Skin of body (tissue), 2 donors: ENCODE measurements around the gene ZNF562. TPM values are rescaled to one million over a fixed set of nuclear protein-coding genes. Genes with fewer than 3 reads are reported as not detected.
"Not testable (repeated sequence)": the region's sequence is repeated elsewhere in the genome, so short reads cannot be mapped to it uniquely, and the experiment has no call there.

ENCODE experiments used
- DNase-seq: peaks from one replicate; lab custom pipeline; 2025; lab: John Stamatoyannopoulos, UW
- total RNA-seq: library from RNA; depleted of rRNA; stranded (reverse); fragments of >200 nt; gene quantifications from one replicate; pipeline ENCODE4 v1.2.3, GENCODE V29; 2014

ZNF562 gene
- total RNA-seq, result 30.4 TPM

DNA sequence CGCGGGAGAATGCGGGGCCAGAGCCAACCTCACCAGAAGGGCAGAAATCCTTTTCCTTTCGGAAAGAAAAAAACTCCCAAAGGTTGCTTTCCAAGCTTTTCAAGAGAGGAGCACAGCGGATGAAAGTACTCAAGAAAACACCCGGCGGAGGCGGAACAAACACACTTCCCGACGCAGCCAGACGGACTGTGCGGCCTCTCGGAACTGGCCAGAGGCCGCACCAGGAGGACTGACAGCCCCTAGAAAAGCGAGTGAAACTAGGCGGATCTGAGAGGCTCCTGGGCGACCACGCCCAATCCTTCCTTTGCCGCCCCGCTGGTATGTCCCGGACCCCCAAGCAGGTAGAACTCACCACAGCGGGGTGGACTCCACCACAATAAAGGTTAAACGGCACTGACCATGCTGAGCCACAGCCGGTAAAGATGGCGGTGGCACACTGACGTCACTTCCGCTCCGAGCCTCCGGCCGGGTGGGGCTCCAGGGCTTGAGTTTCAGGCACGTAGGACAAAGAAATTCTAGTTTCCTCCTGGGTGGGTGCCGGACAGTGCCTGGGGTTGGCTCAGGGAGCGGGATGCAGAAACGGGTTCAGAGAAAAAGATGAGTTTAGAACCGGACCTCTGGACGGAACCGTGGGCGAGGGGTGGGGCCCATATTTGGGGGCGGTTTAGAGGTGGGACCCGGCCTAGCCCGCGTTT lies at the start of gene ZNF562:
Gene ZNF562 (minus strand): TSS at position 438 of the 695 bp plus-strand sequence. CDS start 14,356 bp downstream, outside the sequence.
- DNase-seq, result peak; percentile 75

DNA sequence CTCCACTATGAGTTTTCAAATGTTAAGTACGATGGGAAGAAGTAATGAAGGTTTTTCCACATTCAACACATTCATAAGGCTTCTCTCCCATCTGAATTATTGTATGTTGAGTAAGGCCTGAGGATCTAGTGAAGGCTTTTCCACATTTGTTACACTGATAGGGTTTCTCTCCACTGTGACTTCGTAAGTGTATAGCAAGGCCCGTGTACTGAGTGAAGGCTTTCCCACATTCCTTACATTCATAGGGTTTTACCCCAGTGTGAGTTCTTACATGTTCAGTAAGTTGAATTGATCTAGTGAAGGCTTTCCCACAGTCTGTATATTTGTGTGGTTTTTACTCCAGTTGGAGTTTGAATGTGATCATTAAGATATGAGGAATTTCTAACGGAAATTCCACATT lies 49.3 kb upstream of the ZNF562 start:
- no peak for DNase-seq

DNA sequence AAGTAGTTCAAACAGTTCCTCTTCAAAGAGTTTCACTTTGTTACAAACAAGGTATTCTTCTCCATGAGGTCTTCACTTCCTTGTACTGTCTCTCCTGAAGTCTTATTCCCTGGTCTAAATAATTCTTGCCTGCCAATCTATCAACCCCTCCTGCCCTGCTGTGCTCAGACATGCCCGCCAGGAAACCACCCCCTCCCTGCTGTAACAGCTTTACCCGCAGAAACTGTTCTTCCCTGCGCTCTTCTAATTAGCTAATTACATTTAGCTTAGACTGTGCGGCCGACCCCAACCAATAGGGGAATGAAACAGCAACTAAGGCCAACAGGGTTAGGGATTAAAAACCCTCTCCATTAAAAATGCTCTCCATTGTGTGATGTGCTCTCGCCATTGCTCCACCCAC lies 47.0 kb upstream of the ZNF562 start:
- DNase-seq, result no peak

DNA sequence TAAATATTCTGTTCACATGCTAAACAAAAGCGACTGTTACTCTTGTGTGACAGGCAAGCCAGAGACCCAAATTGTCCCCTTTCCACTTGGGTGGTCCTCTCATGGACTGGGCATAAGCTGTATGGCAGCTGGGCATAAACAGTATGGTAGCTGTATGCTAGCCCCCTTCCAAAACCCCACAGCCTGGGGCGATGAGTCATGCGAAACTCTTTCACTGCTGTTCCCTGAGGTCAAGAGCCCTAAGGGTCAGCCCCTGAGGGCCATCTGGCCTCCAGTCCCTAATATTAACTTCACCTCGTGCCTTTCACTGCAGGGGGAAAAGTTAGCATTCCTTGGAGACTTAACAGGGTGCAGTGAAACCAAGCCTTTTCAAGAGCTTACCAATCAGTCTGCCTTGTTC lies 45.6 kb upstream of the ZNF562 start:
- no peak for DNase-seq

DNA sequence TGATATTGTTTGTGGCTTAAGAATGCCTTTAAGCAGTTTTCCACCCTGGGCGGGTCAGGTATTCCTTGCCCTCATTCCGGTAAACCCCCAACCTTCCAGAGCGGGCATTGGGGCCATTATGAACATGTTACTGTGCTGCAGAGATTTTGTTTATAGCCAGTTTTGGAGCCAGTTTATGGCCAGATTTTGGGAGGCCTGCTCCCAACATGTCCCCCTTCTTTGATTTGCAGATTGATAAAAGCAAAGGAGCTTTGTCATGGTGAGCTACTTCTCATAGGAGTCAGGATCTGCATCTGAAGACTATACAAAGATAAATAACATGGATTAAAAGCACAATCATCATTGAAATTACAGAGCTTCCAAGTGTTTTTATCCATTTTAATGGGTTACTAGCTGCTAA lies 36.9 kb upstream of the ZNF562 start:
- no peak for DNase-seq

DNA sequence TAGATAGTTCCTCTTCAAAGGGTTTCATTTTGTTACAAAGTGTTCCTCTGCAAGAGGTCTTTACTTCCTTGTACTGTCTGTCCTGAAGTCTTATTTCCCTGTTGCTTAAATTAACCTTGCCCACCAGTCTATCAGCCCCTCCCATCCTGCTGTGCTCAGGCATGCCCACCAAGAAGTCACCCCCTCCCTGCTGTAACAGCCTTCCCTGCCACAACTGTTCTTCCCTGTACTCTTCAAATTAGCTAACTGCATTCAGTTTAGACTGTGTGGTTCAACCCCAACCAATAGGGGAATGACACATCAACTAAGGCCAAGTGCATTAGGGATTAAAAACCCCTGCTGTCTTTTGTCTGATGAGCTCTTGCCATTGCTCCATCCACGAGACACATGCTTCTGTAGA lies 34.4 kb upstream of the ZNF562 start:
- DNase-seq, result no peak

DNA sequence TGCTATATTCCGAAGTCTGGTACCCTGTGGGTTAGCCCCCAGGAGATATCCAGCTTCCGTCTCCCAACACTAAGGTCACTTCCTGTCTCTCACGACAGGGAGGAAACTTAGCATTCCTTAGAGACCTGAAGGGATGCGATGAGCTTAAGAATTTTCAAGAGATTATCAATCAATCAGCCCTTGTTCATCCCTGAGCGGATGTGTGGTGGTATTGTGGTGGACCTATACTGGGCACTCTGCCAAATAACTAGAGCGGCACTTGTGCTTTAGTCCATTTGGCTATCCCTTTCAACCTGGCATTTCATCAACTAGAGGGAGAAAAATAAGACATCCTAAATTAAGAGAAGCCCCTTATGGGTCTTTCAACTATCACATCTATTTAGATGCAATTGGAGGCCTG lies 30.9 kb upstream of the ZNF562 start:
- no peak for DNase-seq

DNA sequence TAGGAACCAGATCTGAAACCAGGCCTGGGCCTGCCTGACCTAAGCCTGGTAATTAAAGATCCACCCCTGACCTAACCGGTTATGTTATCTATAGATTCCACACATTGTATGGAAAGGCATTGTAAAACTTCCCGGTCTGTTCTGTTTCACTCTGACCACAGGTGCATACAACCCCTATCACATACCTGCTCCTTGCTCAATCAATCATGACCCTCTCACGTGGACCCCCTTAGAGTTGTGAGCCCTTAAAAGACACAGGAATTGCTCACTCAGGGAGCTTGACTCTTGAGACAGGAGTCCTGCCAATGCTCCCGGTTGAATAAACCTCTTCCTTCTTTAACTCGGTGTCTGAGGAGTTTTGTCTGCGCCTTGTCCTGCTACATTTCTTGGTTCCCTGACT lies 27.3 kb upstream of the ZNF562 start:
- no peak for DNase-seq

DNA sequence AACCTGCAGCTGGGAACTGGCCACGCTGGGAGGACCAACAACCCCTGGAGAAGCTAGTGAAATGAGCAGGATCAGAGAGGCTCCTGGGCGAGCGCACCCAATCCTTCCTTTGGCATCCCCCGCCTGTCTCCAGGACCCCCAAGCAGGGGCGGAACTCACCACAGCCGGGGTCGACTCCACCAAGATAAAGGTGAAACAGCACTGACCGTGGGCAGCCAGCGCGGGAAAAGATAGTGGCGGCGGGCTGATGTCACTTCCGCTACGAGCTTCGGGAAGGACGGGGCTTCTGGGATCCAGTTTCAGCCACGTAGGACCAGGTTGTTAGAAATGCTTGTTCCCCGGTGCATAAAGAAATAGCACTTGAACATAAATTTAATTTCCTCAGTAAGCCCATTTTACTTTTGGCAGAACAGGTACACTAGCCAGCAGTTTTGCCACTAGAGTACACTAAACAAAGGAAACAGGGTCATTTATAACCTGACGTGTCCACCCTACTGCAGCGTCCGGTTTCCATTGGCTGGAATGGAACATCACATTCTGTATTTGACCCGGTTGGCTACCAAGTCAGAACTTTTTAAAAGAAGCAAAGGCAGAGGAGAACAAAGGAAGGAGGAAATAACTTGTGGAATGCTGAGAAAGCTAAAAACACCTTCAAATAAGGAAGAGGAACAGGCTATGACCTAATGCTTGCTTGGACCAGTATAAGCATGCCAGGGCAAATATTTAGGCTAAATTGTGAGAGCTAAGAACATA lies 25.5 kb upstream of the ZNF562 start:
- no peak for DNase-seq

DNA sequence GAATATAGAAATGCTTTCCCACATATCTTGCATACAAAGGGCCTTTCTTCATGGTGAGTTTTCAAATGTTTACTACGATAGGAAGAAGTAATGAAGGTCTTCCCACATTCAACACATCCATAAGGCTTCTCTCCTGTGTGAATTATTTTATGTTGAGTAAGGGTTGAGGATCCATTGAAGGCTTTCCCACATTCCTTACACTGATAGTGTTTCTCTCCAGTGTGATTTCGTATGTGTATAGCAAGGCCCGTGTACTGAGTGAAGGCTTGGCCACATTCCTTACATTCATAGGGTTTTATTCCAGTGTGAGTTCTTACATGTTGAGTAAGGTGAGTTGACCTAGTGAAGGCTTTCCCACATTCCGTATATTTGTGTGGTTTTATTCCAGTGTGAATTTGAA lies 15.4 kb upstream of the ZNF562 start:
- not testable (repeated sequence) for DNase-seq

DNA sequence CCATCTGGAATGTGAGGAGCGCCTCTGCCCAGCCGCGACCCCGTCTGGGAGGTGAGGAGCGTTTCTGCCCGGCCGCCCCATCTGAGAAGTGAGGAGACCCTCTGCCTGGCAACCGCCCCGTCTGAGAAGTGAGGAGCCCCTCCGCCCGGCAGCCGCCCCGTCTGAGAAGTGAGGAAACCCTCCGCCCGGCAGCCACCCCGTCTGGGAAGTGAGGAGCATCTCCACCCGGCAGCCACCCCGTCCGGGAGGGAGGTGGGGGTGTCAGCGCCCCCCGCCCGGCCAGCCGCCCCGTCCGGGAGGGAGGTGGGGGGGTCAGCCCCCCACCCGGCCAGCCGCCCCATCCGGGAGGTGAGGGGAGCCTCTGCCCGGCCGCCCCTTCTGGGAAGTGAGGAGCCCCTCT lies 5.1 kb upstream of the ZNF562 start:
- DNase-seq, result not testable (repeated sequence)

DNA sequence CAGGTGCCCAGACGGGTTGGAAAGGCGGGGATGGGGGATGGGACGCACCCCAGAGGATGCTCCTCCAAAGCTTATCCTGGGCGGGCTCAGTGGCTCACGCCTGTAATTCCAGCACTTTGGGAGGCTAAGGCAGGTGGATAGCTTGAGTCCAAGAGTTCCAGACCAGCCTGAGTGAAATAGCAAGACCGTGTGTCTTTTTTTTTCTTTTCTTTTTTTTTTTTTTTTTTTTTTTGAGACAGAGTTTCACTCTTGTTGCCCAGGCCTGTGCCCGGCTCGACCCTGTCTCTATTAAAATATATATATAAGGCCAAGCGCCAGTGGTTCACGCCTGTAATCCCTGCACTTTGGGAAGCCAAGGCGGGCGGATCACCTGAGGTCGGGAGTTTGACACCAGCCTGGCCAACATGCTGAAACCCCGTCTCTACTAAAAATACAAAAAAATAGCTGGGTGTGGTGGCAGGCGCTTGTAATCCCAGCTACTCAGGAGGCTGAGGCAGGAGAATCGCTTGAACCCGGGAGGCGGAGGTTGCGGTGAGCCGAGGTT lies 530 bp upstream of the ZNF562 start:
- not testable (repeated sequence) for DNase-seq

DNA sequence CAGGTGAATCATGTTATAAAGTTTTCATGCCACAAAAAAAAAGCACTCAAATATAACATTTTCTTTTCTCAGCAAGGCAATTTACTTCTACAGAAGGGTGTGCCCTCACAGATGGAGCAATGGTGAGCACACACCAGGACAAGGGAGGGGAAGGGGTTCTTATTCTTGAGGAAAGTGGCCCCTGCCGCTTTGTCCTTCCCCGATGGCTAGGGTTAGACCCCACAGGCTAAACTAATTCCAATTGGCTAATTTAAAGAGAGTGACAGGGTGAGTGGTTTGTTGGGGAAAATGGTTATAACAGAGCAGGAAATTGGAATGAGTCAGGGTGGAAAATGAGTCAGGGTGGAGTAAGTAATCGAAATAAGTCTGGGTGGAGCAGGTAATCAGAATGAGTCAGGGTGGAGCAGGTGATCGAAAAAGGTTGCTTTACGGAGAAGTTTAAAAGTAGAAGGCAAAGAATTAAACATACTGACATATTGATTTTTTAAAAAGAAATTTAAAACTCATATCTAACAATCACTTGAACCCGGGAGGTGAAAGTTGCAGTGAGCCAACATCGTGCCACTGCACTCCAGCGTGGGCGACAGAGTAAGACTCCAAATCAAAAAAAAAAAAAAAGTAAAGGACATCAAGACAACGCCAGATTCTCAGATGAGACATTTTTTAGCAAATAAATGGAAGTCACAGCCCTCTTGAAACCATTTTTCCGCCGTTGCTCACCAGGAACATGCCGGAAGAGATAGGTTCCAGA lies 813 bp downstream of the ZNF562 start:
- DNase-seq, result no peak

DNA sequence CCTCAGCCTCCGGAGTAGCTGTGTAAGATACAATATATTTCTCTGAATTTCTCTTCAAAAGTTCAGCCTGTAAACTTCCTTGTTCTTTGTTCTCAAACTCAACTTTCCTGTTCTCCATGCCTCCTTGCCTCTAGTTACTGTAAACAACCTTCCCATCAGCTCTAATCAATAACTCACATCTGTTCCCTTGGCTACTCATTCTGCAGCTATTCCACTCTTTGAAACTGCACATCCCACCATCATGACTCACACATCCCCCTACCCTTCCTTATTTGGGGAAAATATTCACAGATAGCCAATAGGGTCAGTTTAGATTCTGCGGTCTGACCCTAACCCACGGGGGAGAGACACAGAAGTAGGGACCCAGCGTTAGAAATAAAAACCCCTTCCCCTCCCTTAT lies 2.0 kb downstream of the ZNF562 start:
- DNase-seq, result no peak

DNA sequence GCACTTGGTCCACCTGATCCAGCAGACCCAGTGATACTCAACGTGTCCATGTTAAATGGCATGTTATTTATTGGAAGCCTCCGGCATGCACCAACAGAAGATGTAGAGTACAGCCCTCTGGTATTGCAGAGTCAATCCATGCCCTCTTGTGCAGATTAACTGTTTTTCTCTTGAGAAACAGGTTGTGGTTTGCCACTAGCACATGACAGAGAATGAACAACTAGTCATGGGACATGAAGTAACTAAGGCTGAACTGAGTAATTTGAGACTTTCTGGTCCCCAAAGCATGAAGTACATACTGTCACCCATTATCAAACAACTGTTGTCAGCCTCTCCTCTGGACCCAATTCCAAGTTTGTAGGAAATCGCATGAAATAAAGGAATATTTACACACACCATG lies 3.2 kb downstream of the ZNF562 start:
- no peak for DNase-seq

DNA sequence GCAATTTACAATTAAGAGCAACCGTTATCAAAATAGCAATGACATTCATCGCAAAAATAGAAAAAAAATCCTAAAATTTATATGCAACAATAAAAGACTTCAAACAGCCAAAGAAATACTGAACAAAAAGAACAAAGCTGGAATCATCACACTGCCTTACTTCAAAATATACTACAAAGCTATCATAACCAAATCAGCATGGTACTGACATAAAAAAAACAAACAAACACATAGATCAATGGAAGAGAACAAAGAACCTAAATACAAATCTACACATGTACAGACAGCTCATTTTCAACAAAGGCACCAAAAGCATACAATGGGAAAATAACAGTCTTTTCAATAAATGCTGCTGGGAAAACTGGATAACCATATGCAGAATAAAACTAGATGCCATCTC lies 6.4 kb downstream of the ZNF562 start:
- DNase-seq, result no peak

DNA sequence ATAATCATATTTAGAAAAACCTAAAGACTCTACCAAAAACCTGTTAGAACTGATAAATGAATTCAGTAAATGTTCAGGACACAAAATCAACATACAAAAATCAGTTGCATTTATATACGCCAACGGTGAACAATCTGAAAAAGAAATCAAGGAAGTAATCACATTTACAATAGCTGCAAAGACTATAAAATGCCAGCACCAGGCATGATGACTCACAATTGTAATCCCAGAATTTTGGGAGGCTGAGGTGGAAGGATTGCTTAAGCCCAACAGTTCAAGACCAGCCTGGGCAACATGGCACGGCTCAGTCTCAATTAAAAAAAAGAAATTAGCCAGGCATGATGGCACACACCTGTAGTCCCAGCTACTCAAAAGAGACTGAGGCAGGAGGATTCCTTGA lies 7.0 kb downstream of the ZNF562 start:
- DNase-seq, result no peak

DNA sequence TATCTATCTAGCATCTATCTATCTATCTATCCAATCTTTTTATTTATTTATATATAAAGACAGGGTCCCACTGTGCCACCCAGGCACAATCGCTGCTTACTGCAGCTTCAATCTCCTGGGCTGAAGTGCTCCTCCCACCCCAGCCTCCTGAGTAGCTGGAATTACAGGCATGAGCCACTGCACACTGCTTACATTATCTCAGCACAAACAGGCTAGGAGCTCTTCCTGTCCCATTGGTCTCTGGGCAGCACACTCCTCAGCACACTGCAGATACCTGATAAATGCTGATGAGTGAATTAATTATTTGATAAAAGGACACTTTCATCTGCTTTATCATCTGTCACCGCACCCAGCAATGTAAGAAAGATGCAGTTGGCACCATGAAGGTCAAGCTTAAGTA lies 16.1 kb downstream of the ZNF562 start:
- no peak for DNase-seq

DNA sequence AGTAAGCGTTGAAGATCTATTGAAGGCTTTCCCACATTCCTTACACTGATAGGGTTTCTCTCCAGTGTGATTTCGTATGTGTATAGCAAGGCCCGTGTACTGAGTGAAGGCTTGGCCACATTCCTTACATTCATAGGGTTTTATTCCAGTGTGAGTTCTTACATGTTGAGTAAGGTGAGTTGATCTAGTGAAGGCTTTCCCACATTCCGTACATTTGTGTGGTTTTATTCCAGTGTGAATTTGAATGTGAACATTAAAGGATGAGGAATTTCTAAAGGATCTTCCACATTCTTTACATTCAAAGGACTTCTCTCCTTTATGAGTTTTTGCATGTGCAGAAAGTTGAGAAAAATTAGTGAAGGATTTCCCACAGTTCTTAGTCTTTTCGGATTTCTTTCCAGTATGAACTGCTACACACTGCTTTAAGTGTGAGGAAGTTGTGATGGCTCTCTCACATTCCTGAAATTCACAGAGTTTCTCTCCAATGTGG lies 21.8 kb downstream of the ZNF562 start:
- DNase-seq, result not testable (repeated sequence)

DNA sequence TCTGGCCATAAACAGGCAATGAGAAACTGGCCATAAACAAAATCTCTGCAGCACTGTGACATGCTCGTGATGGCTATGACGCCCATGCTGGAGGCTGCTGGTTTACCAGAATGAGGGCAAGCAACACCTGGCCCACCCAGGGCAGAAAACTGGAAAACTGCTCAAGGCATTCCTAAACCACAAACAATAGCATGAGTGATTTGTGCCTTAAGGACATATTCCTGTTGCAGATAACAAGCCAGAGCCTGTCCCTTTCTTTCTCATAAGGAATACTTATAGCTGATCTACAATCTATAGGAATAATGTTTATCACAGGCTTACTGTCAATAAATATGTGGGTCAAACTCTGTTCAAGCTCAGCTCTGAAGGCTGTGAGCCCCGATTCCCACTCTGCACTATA lies 23.4 kb downstream of the ZNF562 start:
- DNase-seq, result not testable (repeated sequence)

DNA sequence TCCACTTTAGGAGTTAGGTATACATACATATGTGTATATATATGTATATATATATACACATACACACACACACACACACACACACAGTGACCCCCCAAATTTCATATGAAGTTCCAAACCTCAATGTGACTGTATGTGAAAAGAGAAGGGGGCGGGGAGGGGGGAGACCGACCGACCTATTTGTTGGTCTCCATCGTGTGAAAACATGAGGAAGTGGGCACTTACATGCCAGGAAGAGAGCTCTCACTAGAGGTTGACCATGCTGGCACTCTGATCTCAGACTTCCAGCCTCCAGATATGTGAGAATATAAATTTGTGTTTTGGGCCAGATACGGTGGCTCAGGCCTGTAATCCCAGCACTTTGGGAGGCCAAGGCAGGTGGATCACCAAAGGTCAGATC lies 24.6 kb downstream of the ZNF562 start:
- DNase-seq, result no peak

DNA sequence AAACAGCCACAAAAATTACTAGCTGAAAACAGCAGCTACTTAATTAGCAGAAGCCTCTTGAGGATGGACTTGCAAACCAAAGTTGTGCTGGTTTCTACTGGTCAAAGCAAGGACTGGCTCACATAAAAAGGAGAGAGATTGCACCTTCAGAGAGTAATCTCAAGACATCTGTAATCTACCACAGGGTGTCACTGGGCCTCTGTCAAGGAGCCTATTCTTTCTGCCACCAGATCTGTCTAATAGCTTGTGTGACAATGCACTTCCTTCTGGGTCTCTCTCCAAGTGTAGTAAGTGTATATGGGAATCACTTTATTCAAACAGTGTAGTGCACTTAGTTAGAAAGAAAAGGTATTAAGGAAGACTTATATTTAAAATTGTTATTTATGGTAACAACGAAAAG lies 29.4 kb downstream of the ZNF562 start:
- DNase-seq, result no peak
